22Rv1 (cell line): Measurements from ENCODE around the gene PEDS1.

Experiments
- CTCF ChIP-seq: fragments of 450-650 bp; IDR thresholded peaks from 2 replicates; pipeline ENCODE4 v1.5.1; 2017; ENCODE audit warnings: mild to moderate bottlenecking
- ZFX ChIP-seq: fragments of 450-650 bp; IDR thresholded peaks from 2 replicates; pipeline ENCODE4 v1.6.1; 2017; ENCODE audit warnings: antibody characterized with exemption, borderline replicate concordance

- no peak for TF ChIP-seq CTCF
- no peak for TF ChIP-seq ZFX
Observed at GRCh38 chr20:50121858-50122271, 31.7 kb downstream of the PEDS1 start.
